Endothelial cell of umbilical vein (primary cell): Measurements from ENCODE around the gene NDUFA13. TPM values are rescaled to one million over a fixed set of nuclear protein-coding genes. Genes with fewer than 3 reads are reported as not detected.

ENCODE experiments used
- BruUV-seq: library from RNA; stranded (reverse); fragments of 400-500 nt; replicated peaks from 2 replicates; lab custom pipeline; 2021; lab: Mats Ljungman, UMichigan
- CTCF ChIA-PET: fragments of 300-600, 350-600 bp; sonication (Branson Sonifier 250); formaldehyde crosslinking; loops from one replicate; lab custom pipeline; 2021; ENCODE audit warnings: antibody characterized with exemption, inconsistent platforms; lab: Charles Lee
- POLR2A ChIA-PET: fragments of 300-600, 350-600 bp; sonication (Branson Sonifier 250); formaldehyde crosslinking; loops from one replicate; lab custom pipeline; 2021; ENCODE audit warnings: antibody characterized with exemption, inconsistent platforms; lab: Charles Lee
- DNase-seq: peaks from one replicate; pipeline ENCODE4 v3.0.0-alpha.2; 2011; ENCODE audit warnings: low read depth, low spot score
- FAIRE-seq: peaks from 2 replicates; lab custom pipeline; 2011; peaks lifted over from hg19 to GRCh38; lab: Jason Lieb, UNC
- H2AFZ ChIP-seq: 2 replicates; pipeline ENCODE4 v1.6.0; 2012; ENCODE audit warnings: low read depth, low read length, control low read depth, inconsistent platforms
- H3K27ac ChIP-seq: 2 replicates; pipeline ENCODE4 v1.5.1; 2011; ENCODE audit warnings: low read depth, mild to moderate bottlenecking, control low read depth, low read length, moderate library complexity; ENCODE audit not compliant: insufficient read depth
- H3K27me3 ChIP-seq, 2 experiments: 2 replicates each; pipeline versions ENCODE4 v1.6.0 to v1.6.1; 2011; ENCODE audit warnings: low read length in 2 of 2, mixed read lengths in 1 of 2; ENCODE audit not compliant: control insufficient read depth in 2 of 2, insufficient read depth in 2 of 2
- H3K36me3 ChIP-seq, 2 experiments: 2 replicates in 1 of 2; 3 replicates in 1 of 2; pipeline ENCODE4 v1.5.1; 2011; ENCODE audit warnings: low read length in 2 of 2, mild to moderate bottlenecking in 1 of 2, moderate library complexity in 1 of 2; ENCODE audit not compliant: control insufficient read depth in 2 of 2, insufficient read depth in 2 of 2; ENCODE audit errors: extremely low read depth in 1 of 2
- H3K4me1 ChIP-seq: 3 replicates; pipeline ENCODE4 v1.5.1; 2011; ENCODE audit warnings: mild to moderate bottlenecking, low read length; ENCODE audit not compliant: control insufficient read depth, insufficient read depth; ENCODE audit errors: extremely low read depth
- H3K4me2 ChIP-seq: 2 replicates; pipeline ENCODE4 v1.6.1; 2011; ENCODE audit warnings: low read length, control low read depth, mixed read lengths; ENCODE audit not compliant: insufficient read depth
- H3K4me3 ChIP-seq, 3 experiments: fragments of 200-600 bp in 1 of 3; sonication (generic), shearing (Covaris generic) in 1 of 3; replicated peaks in 1 of 3; 2 replicates each; pipeline ENCODE4 v1.5.1; 2011 to 2016; ENCODE audit warnings: control low read depth in 3 of 3, low read length in 3 of 3, mild to moderate bottlenecking in 2 of 3, inconsistent platforms in 1 of 3, low read depth in 1 of 3, moderate library complexity in 1 of 3; ENCODE audit not compliant: insufficient read depth in 1 of 3
- H3K79me2 ChIP-seq: 2 replicates; pipeline ENCODE4 v1.6.0; 2012; ENCODE audit warnings: low read length, inconsistent platforms; ENCODE audit not compliant: control insufficient read depth, insufficient read depth
- H3K9ac ChIP-seq: replicated peaks from 2 replicates; pipeline ENCODE3; 2011; ENCODE audit warnings: low read length, control low read depth; ENCODE audit not compliant: insufficient read depth; ENCODE audit errors: extremely low read depth
- H3K9me1 ChIP-seq: replicated peaks from 3 replicates; pipeline ENCODE4 v1.6.0; 2011; ENCODE audit warnings: mild to moderate bottlenecking, low read length; ENCODE audit not compliant: control insufficient read depth, insufficient read depth; ENCODE audit errors: extremely low read depth
- H3K9me3 ChIP-seq: replicated peaks from 2 replicates; pipeline ENCODE4 v1.5.1; 2012; ENCODE audit warnings: low read length, inconsistent platforms; ENCODE audit not compliant: control insufficient read depth, insufficient read depth
- H4K20me1 ChIP-seq: replicated peaks from 2 replicates; pipeline ENCODE3; 2011; ENCODE audit warnings: mild to moderate bottlenecking, low read length; ENCODE audit not compliant: control insufficient read depth, insufficient read depth; ENCODE audit errors: extremely low read depth
- EZH2 ChIP-seq: IDR thresholded peaks from 2 replicates; pipeline ENCODE4 v1.6.1; 2012; ENCODE audit warnings: borderline replicate concordance, low read depth, mild to moderate bottlenecking, moderate library complexity, low read length, inconsistent platforms; ENCODE audit not compliant: severe bottlenecking
- FOS ChIP-seq: IDR thresholded peaks from 2 replicates; pipeline ENCODE4 v1.6.1; 2011; ENCODE audit warnings: mild to moderate bottlenecking, low read length, moderate library complexity, borderline replicate concordance; ENCODE audit not compliant: insufficient read depth
- GATA2 ChIP-seq: IDR thresholded peaks from 2 replicates; pipeline ENCODE4 v1.7.0; 2011; ENCODE audit warnings: low read depth, mild to moderate bottlenecking, moderate library complexity, mixed read lengths, low read length; ENCODE audit not compliant: insufficient read length, insufficient read depth
- JUN ChIP-seq: IDR thresholded peaks from 2 replicates; pipeline ENCODE4 v1.6.1; 2011; ENCODE audit warnings: borderline replicate concordance, low read depth; ENCODE audit not compliant: insufficient read length, insufficient read depth
- MYC ChIP-seq: IDR thresholded peaks from one replicate; pipeline ENCODE4 v1.6.1; 2011; ENCODE audit warnings: mild to moderate bottlenecking, low read depth, low read length
- POLR2A ChIP-seq: IDR thresholded peaks from 2 replicates; pipeline ENCODE4 v1.6.1; 2012; ENCODE audit warnings: low read depth, mild to moderate bottlenecking, control low read depth, low read length
- POLR2AphosphoS5 ChIP-seq: IDR thresholded peaks from 2 replicates; pipeline ENCODE4 v1.6.1; 2012; ENCODE audit warnings: low read depth, mild to moderate bottlenecking, control low read depth, low read length, moderate library complexity; ENCODE audit not compliant: insufficient read depth
- dilution Hi-C: fragments of 300-500 bp; cut with MboI; formaldehyde crosslinking; loops from one replicate; pipeline ENCODE4 v1.15.0; 2019; ENCODE audit warnings: low sequenced_read_pairs; ENCODE audit not compliant: extremely low pct_ligation_motif_present
- intact Hi-C: fragments of 100-400 bp; cut with micrococcal nuclease; formaldehyde crosslinking; loops from one replicate; pipeline ENCODE4 v1.10.0; 2022
- polyA plus RNA-seq, 4 experiments: library from polyadenylated mRNA; depleted of rRNA in 3 of 4; stranded (reverse) in 3 of 4; unstranded in 1 of 4; fragments of >200 nt; gene quantifications; 2 replicates each; pipeline versions ENCODE4 v1.2.1 to v1.2.3, GENCODE V29; 2011 to 2012; ENCODE audit warnings: missing spikeins in 1 of 4
- total RNA-seq: library from RNA; stranded (reverse); gene quantifications from 2 replicates; pipeline ENCODE4 v1.2.3, GENCODE V29; 2021
- TF ChIP-seq, protein P1 (sequence below): IDR thresholded peaks from 2 replicates; pipeline ENCODE4 v1.6.1; 2011; ENCODE audit not compliant: insufficient read depth, insufficient read length
- TF ChIP-seq, protein P2 (sequence below), 2 donors: IDR thresholded peaks; 1 replicate in 1 of 2; 2 replicates in 1 of 2; pipeline ENCODE4 v1.5.1; 2011; ENCODE audit warnings: low read length in 2 of 2, mild to moderate bottlenecking in 2 of 2, moderate library complexity in 2 of 2, control low read depth in 1 of 2, inconsistent platforms in 1 of 2, low read depth in 1 of 2; ENCODE audit not compliant: insufficient read depth in 1 of 2; ENCODE audit errors: extremely low read depth in 1 of 2

The NDUFA13 gene
- total and polyA plus RNA-seq, 2 donors (not counting 3 experiments of a cell fraction or from before 2014, with no cell fraction given): 246 to 799 TPM

DNA sequence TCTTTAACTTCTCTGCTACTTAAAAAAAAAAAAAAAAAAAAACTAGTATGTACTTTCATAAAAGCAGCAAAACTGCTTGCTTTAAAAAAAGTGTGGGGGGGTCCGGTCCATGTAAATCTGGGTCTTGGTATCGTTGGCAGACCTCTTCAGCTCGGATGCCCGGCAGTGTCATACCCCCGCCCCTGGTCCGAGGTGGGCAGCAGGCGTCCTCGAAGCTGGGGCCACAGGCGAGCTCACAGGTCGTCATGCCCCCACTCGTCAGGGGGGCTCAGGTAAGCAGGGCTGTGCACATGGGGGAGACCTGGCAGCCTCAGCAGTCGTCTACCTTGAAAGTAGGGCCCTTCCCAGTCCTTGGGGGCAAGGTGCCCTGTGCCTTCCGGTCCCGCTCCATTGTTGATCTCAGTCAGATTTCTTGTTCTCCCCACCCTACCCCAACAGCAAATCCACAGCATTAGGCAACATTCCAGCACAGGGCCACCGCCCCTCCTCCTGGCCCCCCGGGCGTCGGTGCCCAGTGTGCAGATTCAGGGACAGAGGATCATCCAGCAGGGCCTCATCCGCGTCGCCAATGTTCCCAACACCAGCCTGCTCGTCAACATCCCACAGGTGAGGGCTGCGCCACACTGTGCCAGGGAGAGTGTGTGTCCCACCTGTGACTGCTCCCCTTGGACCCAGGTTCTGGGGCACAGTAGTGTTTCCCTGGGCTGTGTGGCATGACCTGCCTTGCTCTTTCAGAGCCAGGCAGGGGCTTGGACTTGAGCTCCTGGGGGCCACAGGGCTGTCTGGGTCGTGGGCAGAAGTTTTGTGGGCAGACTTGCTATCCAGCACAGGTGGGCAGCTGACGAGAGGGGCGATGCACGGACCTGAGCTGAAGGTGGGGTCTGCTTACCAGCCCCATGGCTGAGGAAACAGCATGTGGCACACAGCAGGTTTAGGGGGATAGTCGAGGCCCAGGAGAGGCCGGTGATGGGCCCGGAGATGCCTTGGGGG lies 20.1 kb upstream of the NDUFA13 start:
- Histone ChIP-seq H3K36me3 (peaks cover 4 to 65% of the 10 kb centered on the region in 2 experiments), H3K4me1 (no peaks in the 10 kb centered on the region), H3K27me3 (no peaks in the 10 kb centered on the region), H3K27ac (no peak overlapping the region), H3K9me3 (no peaks in the 10 kb centered on the region), H2AFZ (no peak overlapping the region), H3K4me2 (no peak overlapping the region), H3K79me2 (peaks cover 27% of the 10 kb centered on the region), H3K4me3 (no peak overlapping the region), H4K20me1 (no peaks in the 10 kb centered on the region), H3K9ac (no peak overlapping the region), H3K9me1 (no peaks in the 10 kb centered on the region)
- dilution Hi-C loops (no loop called here), intact Hi-C loops (no loop called here)
- DNase-seq: no peak
- no TSS peak for BruUV-seq
- TF ChIP-seq, protein P1, sequence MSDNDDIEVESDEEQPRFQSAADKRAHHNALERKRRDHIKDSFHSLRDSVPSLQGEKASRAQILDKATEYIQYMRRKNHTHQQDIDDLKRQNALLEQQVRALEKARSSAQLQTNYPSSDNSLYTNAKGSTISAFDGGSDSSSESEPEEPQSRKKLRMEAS: no peak
- TF ChIP-seq POLR2A (no peak), MYC (no peak), GATA2 (no peak), FOS (no peak), POLR2AphosphoS5 (no peak), JUN (no peak), EZH2 (no peak)
- TF ChIP-seq, protein P2, sequence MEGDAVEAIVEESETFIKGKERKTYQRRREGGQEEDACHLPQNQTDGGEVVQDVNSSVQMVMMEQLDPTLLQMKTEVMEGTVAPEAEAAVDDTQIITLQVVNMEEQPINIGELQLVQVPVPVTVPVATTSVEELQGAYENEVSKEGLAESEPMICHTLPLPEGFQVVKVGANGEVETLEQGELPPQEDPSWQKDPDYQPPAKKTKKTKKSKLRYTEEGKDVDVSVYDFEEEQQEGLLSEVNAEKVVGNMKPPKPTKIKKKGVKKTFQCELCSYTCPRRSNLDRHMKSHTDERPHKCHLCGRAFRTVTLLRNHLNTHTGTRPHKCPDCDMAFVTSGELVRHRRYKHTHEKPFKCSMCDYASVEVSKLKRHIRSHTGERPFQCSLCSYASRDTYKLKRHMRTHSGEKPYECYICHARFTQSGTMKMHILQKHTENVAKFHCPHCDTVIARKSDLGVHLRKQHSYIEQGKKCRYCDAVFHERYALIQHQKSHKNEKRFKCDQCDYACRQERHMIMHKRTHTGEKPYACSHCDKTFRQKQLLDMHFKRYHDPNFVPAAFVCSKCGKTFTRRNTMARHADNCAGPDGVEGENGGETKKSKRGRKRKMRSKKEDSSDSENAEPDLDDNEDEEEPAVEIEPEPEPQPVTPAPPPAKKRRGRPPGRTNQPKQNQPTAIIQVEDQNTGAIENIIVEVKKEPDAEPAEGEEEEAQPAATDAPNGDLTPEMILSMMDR (IDR thresholded peaks at IDR 0.05; ENCODE audit: extremely low read depth in 1 of 2, insufficient read depth in 1 of 2, low read depth in 1 of 2, low read length in 2 of 2): no peak
- CTCF ChIA-PET: no interaction called here
- POLR2A ChIA-PET: interaction anchor here (0.5 kb wide), 1 partner anchor 1958 kb away, joined by 15 read pairs; no protein-coding TSS in a partner anchor
- no peak for FAIRE-seq
